ENCODE data around the gene SPON1.

The SPON1 gene

GRCh38 chr11:14036469-14036868 lies 73.9 kb downstream of the SPON1 start:
- no peak for DNase-seq (ENCODE audit: low read depth in 2 of 2)

DNA sequence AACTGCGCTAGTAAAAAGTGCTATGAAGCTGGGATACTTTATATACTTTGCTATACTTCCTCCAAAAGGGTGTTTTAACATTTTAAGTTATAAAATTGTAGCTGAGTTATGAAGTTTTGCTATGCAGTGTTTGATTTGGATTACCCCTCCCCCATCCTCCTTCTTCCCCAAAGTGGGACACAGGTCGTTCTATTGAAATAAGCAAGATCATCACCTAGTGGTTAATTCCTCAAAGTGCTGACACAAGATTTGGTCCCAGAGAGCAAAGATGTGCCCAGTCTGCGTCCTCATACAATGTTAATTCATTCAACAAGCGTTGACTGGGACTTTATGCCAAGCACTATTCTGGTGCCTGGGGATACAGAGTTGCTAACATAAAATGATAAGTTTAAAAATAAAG lies 78.5 kb downstream of the SPON1 start:
- DNase-seq (ENCODE audit: low read depth in 2 of 2) = no peak

GRCh38 chr11:14041565-14041964 lies 79.0 kb downstream of the SPON1 start:
- no peak for DNase-seq (ENCODE audit: low read depth in 2 of 2)

- no peak for DNase-seq (ENCODE audit: low read depth in 2 of 2)
Measured at GRCh38 chr11:14042686-14043465, 80.4 kb downstream of the SPON1 start.

DNA sequence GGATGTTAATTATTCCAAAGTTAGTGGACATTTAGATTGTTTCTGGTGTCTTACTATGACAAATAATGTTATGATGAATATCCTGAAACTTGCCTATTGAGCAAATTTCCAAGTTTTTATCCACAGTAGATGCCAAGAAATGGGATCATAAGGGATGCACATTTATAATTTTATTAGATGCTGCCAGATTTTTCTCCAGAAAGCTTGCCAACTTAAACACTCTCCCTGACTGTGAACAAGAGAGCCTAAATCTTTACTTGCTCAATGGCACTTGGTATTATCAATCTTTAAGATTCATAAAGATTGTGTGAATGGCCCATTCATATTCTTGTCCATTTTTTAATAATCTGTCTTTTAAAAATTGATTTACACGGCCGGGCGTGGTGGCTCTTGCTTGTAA lies 82.4 kb downstream of the SPON1 start:
- DNase-seq (ENCODE audit: low read depth in 2 of 2) = no peak

DNA sequence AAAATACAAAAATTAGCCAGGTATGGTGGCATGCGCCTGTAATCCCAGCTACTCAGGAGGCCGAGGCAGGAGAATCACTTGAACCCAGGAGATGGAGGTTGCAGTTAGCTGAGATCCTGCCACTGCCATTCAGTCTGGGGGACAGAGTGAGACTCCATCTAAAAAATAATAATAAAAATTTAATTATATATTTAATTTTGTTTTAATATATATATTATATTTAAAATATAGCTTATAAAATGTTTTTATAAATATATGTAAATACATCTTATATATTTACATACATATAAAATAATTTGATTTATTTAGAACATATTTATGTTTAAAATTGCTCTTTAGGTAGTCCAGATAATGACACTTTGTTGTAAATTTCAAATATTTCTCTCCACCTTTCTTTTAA lies 82.9 kb downstream of the SPON1 start:
- no peak for DNase-seq (ENCODE audit: low read depth in 2 of 2)

DNA sequence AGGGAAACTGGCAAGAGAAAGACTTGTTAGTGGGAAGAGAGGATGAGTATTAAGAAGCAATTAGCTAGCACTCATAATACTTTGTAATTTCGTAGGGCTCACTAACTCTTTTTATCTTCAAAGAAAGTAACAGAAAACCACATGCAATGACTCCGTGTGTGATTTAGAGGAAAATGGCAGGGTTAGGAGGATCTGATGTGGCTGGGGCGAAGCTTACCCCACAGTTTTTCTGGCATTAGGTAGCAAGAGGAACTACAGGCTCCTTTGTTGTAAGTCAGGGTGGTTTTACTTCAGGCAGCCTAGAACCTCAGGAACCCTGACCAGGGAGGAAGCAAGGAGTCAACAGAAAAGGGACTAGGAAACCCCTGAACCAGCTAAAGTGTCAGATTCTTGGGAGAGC lies 89.7 kb downstream of the SPON1 start:
- DNase-seq (ENCODE audit: low read depth in 2 of 2) = no peak

- DNase-seq (ENCODE audit: low read depth in 2 of 2) = no peak
Measured at GRCh38 chr11:14054116-14055107, 91.9 kb downstream of the SPON1 start.

DNA sequence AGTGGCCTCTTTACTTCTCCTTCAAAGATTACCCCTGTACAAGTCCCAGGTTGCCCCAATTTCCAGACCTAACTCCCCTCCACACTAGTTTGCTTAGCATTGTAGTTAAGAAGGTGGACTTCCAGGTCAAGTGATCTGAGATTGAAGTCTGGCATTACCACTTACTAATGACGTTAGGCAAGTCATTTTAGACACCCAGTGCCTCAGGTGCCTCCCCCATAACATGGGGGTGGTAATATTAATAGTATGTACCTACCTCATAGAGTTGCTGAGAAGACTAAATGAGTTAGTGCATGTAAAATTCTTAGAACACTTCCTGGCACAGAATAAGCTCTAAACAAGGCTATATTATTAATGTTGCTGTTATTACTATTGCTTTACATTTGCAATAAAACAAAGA lies 93.4 kb downstream of the SPON1 start:
- DNase-seq (ENCODE audit: low read depth in 2 of 2) = no peak

- DNase-seq (ENCODE audit: low read depth in 2 of 2) = no peak
Measured at GRCh38 chr11:14058061-14058460, 95.5 kb downstream of the SPON1 start.

- no peak for DNase-seq (ENCODE audit: low read depth in 2 of 2)
Measured at GRCh38 chr11:14059491-14059890, 97.0 kb downstream of the SPON1 start.

GRCh38 chr11:14061721-14062120 lies 99.2 kb downstream of the SPON1 start:
- DNase-seq (ENCODE audit: low read depth in 2 of 2) = no peak

GRCh38 chr11:14065141-14065540 lies 102.6 kb downstream of the SPON1 start:
- DNase-seq (ENCODE audit: low read depth in 2 of 2) = no peak

- no peak for DNase-seq (ENCODE audit: low read depth in 2 of 2)
Measured at GRCh38 chr11:14065681-14066080, 103.2 kb downstream of the SPON1 start.

DNA sequence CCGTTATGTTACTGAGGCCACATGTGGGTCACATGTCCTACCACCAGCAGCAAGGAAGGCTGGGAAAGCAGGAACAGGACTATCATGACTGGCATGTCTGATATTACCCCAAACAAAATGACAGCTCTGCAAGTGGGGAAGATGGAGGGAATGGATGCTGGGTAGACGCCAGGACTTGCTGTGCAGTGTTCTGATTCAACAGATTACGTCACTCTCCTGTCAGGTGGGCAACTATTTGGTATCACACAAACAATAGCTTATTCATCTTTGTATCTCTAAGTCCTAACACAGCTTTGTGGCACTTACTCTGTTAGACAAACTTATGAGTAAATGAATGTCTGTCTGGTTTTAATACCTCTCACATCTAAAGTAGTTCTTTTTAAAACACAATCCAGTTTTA lies 105.2 kb downstream of the SPON1 start:
- DNase-seq (ENCODE audit: low read depth in 2 of 2) = no peak

- no peak for DNase-seq (ENCODE audit: low read depth in 2 of 2)
Measured at GRCh38 chr11:14070896-14071295, 108.4 kb downstream of the SPON1 start.

GRCh38 chr11:14073849-14074476 lies 111.4 kb downstream of the SPON1 start:
- DNase-seq (ENCODE audit: low read depth in 2 of 2) = no peak

GRCh38 chr11:14075118-14076078 lies 112.9 kb downstream of the SPON1 start:
- peak in 1 of 2 donors; percentile 21 for DNase-seq (ENCODE audit: low read depth in 2 of 2)

GRCh38 chr11:14079011-14079410 lies 116.5 kb downstream of the SPON1 start:
- DNase-seq (ENCODE audit: low read depth in 2 of 2) = no peak

GRCh38 chr11:14079797-14080196 lies 117.3 kb downstream of the SPON1 start:
- DNase-seq (ENCODE audit: low read depth in 2 of 2) = no peak

- DNase-seq (ENCODE audit: low read depth in 2 of 2) = no peak
Measured at GRCh38 chr11:14081581-14082231, 119.2 kb downstream of the SPON1 start.

Measured in stimulated activated CD8-positive, alpha-beta memory T cell treated with anti-CD3 and anti-CD28 coated beads, Interleukin-2, amount 100 ng/mL, for 1 hour (primary cell).